ENCODE data around the gene TSPAN4. TPM values are rescaled to one million over a fixed set of nuclear protein-coding genes. Genes with fewer than 3 reads are reported as not detected.

TSPAN4 gene
- polyA plus RNA-seq, 3 donors = 52.6 to 75.5 (median 63.1) TPM

DNA sequence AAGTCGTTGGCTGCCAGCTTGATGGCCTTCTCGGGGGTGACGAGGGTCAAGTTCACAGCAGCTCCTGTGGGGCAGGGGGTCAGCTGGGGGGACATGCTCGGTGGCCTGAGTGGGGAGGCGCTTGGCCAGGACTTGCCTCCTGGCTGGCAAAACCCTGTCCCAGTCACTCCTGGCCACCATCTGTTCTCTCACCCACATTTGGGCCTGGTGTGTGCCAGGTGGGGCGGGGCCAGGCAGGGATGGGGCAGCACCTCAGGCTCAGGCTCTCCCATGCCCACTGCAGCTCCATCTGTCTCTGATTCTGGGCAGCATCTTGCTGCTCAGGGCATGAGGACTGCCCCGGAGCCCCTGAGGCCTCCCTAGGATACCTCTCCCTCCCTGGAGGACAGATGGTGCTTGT is 49.1 kb upstream of the TSPAN4 start:
- TF ChIP-seq, protein P1, sequence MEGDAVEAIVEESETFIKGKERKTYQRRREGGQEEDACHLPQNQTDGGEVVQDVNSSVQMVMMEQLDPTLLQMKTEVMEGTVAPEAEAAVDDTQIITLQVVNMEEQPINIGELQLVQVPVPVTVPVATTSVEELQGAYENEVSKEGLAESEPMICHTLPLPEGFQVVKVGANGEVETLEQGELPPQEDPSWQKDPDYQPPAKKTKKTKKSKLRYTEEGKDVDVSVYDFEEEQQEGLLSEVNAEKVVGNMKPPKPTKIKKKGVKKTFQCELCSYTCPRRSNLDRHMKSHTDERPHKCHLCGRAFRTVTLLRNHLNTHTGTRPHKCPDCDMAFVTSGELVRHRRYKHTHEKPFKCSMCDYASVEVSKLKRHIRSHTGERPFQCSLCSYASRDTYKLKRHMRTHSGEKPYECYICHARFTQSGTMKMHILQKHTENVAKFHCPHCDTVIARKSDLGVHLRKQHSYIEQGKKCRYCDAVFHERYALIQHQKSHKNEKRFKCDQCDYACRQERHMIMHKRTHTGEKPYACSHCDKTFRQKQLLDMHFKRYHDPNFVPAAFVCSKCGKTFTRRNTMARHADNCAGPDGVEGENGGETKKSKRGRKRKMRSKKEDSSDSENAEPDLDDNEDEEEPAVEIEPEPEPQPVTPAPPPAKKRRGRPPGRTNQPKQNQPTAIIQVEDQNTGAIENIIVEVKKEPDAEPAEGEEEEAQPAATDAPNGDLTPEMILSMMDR (IDR thresholded peaks at IDR 0.05) = no peak
- no peak for DNase-seq
- Histone ChIP-seq H3K79me2 (ENCODE audit: insufficient read depth, low read length) (peaks cover 15% of the 10 kb centered on the region), H2AFZ (ENCODE audit: insufficient read depth, low read depth, low read length, poor library complexity, severe bottlenecking) (no peak overlapping the region), H3K9me3 (replicated peaks in 1 of 2; ENCODE audit: control insufficient read depth in 1 of 2, insufficient read depth in 1 of 2, low read length in 2 of 2) (no peaks in the 10 kb centered on the region), H3K27me3 (ENCODE audit: control insufficient read depth in 2 of 2, insufficient read depth in 2 of 2, low read length in 2 of 2) (peaks cover 4 to 18% of the 10 kb centered on the region in 2 donors), H3K4me3 (replicated peaks in 1 of 3; ENCODE audit: low read depth in 2 of 3, low read length in 3 of 3) (no peak overlapping the region), H3K9ac (ENCODE audit: insufficient read depth, low read length, poor library complexity, severe bottlenecking) (no peak overlapping the region), H3K36me3 (replicated peaks in 1 of 2; ENCODE audit: control insufficient read depth in 1 of 2, insufficient read depth in 2 of 2, low read length in 2 of 2) (peaks cover 5 to 9% of the 10 kb centered on the region in 2 donors), H3K4me1 (ENCODE audit: control insufficient read depth in 1 of 2, insufficient read depth in 2 of 2, low read length in 2 of 2) (peaks cover 29 to 31% of the 10 kb centered on the region in 2 donors), H3K4me2 (replicated peaks; ENCODE audit: extremely low read depth, low read length, poor library complexity, severe bottlenecking) (no peak overlapping the region), H3K27ac (ENCODE audit: low read depth in 1 of 2, low read length in 2 of 2) (no peak overlapping the region), H4K20me1 (ENCODE audit: insufficient read depth, low read length) (peaks cover 12% of the 10 kb centered on the region)
- H3K4me3 Mint-ChIP-seq = no peak overlapping the region
- H3K36me3 Mint-ChIP-seq = peaks cover 15 to 17% of the 10 kb centered on the region in 2 donors
- H3K27ac Mint-ChIP-seq = no peak overlapping the region
- H3K4me1 Mint-ChIP-seq = peaks cover 18% of the 10 kb centered on the region
- peaks cover 11 to 22% (median 18%) of the 10 kb centered on the region in 3 donors for H3K27me3 Mint-ChIP-seq (ENCODE audit: low read depth in 3 of 3)
- intact Hi-C loops (cut with micrococcal nuclease) = no loop called here
- H3K9me3 Mint-ChIP-seq = peaks cover 0 to 2% (median 0%) of the 10 kb centered on the region in 7 donors
- WGBS (ENCODE audit: insufficient coverage) = 98% methylated on average over 5 of the region's 7 CpGs

DNA sequence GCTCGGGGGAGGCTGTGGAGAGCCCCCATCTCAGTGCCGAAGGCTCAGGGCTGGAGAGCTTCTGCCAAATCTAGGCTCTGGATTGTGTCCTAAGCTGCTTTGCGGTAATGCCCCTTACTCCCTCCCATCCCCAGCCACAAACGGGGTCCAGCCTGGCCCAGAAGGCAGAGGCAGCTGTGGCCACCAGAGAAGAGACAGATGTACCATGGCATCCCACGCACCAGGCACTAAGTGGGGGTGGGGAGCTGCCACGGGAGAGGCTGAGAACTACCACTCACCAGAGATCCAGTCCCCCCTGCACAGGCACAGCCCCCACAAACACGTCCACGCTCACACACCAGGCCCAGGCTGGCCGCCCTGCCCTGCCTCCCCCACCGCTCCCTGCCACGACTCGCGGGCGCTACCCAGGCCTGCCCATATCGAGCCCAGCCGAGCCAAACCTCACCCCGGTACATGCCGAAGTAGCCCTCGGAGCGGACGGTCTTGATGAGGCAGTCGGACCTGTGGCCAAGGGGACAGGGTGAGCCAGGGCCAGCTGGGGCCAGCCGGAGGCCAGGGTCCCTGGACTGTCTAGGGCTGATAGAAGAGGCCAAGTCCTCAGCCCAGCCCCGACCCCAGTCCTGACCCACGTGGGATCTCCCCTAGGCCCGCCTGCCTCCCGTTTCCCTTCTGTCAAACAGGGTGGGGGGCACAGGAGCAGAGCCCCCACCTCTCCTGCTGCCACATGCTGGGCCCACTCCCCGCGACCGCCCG is 48.5 kb upstream of the TSPAN4 start:
- H2AFZ ChIP-seq (ENCODE audit: insufficient read depth, low read depth, low read length, poor library complexity, severe bottlenecking) = no peak overlapping the region
- peaks cover 15 to 17% of the 10 kb centered on the region in 2 donors for H3K36me3 Mint-ChIP-seq
- peaks cover 15% of the 10 kb centered on the region for H3K79me2 ChIP-seq (ENCODE audit: insufficient read depth, low read length)
- no peak overlapping the region for H3K4me3 Mint-ChIP-seq
- 98% methylated on average over 29 of the region's 31 CpGs for WGBS (ENCODE audit: insufficient coverage)
- DNase-seq = no peak
- no peak overlapping the region for H3K27ac ChIP-seq (ENCODE audit: low read depth in 1 of 2, low read length in 2 of 2)
- H3K27me3 Mint-ChIP-seq (ENCODE audit: low read depth in 3 of 3) = peaks cover 7 to 16% (median 14%) of the 10 kb centered on the region in 3 donors
- TF ChIP-seq, protein P1 (IDR thresholded peaks at IDR 0.05) = no peak
- intact Hi-C loops (cut with micrococcal nuclease) = no loop called here
- H3K9me3 ChIP-seq (replicated peaks in 1 of 2; ENCODE audit: control insufficient read depth in 1 of 2, insufficient read depth in 1 of 2, low read length in 2 of 2) = no peaks in the 10 kb centered on the region
- H3K9ac ChIP-seq (ENCODE audit: insufficient read depth, low read length, poor library complexity, severe bottlenecking) = no peak overlapping the region
- H3K4me1 ChIP-seq (ENCODE audit: control insufficient read depth in 1 of 2, insufficient read depth in 2 of 2, low read length in 2 of 2) = peaks cover 29 to 33% of the 10 kb centered on the region in 2 donors
- H3K36me3 ChIP-seq (replicated peaks in 1 of 2; ENCODE audit: control insufficient read depth in 1 of 2, insufficient read depth in 2 of 2, low read length in 2 of 2) = peaks cover 5 to 9% of the 10 kb centered on the region in 2 donors
- peaks cover 3 to 12% of the 10 kb centered on the region in 2 donors for H3K27me3 ChIP-seq (ENCODE audit: control insufficient read depth in 2 of 2, insufficient read depth in 2 of 2, low read length in 2 of 2)
- H4K20me1 ChIP-seq (ENCODE audit: insufficient read depth, low read length) = peaks cover 9% of the 10 kb centered on the region
- no peaks in the 10 kb centered on the region for H3K9me3 Mint-ChIP-seq
- peaks cover 18% of the 10 kb centered on the region for H3K4me1 Mint-ChIP-seq
- H3K27ac Mint-ChIP-seq = no peak overlapping the region
- no peak overlapping the region for H3K4me3 ChIP-seq (replicated peaks in 1 of 3; ENCODE audit: low read depth in 2 of 3, low read length in 3 of 3)
- no peak overlapping the region for H3K4me2 ChIP-seq (replicated peaks; ENCODE audit: extremely low read depth, low read length, poor library complexity, severe bottlenecking)

Data from CD14-positive monocyte (primary cell).